ENCODE results near the gene CUL4A.

Gene CUL4A

GRCh38 chr13:113210833-113211232 is 1.4 kb downstream of the CUL4A start:
- no peaks in the 10 kb centered on the region for H3K27me3 Mint-ChIP-seq (ENCODE audit: low read depth)

GRCh38 chr13:113211774-113212173 is 2.4 kb downstream of the CUL4A start:
- Mint-ChIP-seq H3K4me3 (peak overlapping the region; percentile 79 to 91 (median 88)), H3K4me1 (peaks cover 29% of the 10 kb centered on the region), H3K27me3 (ENCODE audit: low read depth) (no peaks in the 10 kb centered on the region), H3K27ac (peak overlapping the region; percentile 19 to 27 (median 21)), H3K36me3 (ENCODE audit: low read depth) (peaks cover 12% of the 10 kb centered on the region), H3K9me3 (no peaks in the 10 kb centered on the region)
- no peak for TF ChIP-seq CTCF (IDR thresholded peaks at IDR 0.05; ENCODE audit: unreplicated experiment in 3 of 3)

More at GRCh38 chr13:113210833-113211232, 1.4 kb downstream of the CUL4A start:
- H3K4me1 Mint-ChIP-seq, result peaks cover 35% of the 10 kb centered on the region
- H3K36me3 Mint-ChIP-seq (ENCODE audit: low read depth), result peaks cover 16% of the 10 kb centered on the region
- H3K9me3 Mint-ChIP-seq, result no peaks in the 10 kb centered on the region
- H3K27ac Mint-ChIP-seq, result peak overlapping the region; percentile 49 to 81 (median 70)
- H3K4me3 Mint-ChIP-seq, result peak overlapping the region; percentile 79 to 91 (median 88)
- no peak for TF ChIP-seq CTCF (IDR thresholded peaks at IDR 0.05; ENCODE audit: unreplicated experiment in 3 of 3)

- no peaks in the 10 kb centered on the region for H3K9me3 Mint-ChIP-seq
- H3K27ac Mint-ChIP-seq, result no peak overlapping the region
- H3K4me3 Mint-ChIP-seq, result no peak overlapping the region
- no peak for TF ChIP-seq CTCF (IDR thresholded peaks at IDR 0.05; ENCODE audit: unreplicated experiment in 3 of 3)
- H3K4me1 Mint-ChIP-seq, result peaks cover 8% of the 10 kb centered on the region
- H3K36me3 Mint-ChIP-seq (ENCODE audit: low read depth), result peaks cover 12% of the 10 kb centered on the region
- H3K27me3 Mint-ChIP-seq (ENCODE audit: low read depth), result no peaks in the 10 kb centered on the region
Observed at GRCh38 chr13:113216254-113217048, 7.0 kb downstream of the CUL4A start.

- Mint-ChIP-seq H3K4me3 (no peak overlapping the region), H3K4me1 (no peaks in the 10 kb centered on the region), H3K27ac (no peak overlapping the region), H3K27me3 (ENCODE audit: low read depth) (no peaks in the 10 kb centered on the region), H3K9me3 (no peaks in the 10 kb centered on the region), H3K36me3 (ENCODE audit: low read depth) (peaks cover 20% of the 10 kb centered on the region)
- TF ChIP-seq CTCF (IDR thresholded peaks at IDR 0.05; ENCODE audit: unreplicated experiment in 3 of 3), result no peak
Observed at GRCh38 chr13:113218586-113218985, 9.2 kb downstream of the CUL4A start.

GRCh38 chr13:113219256-113219940 is 10.0 kb downstream of the CUL4A start:
- no peaks in the 10 kb centered on the region for H3K4me1 Mint-ChIP-seq
- no peak overlapping the region for H3K4me3 Mint-ChIP-seq
- H3K9me3 Mint-ChIP-seq, result no peaks in the 10 kb centered on the region
- no peak for TF ChIP-seq CTCF (IDR thresholded peaks at IDR 0.05; ENCODE audit: unreplicated experiment in 3 of 3)
- H3K27me3 Mint-ChIP-seq (ENCODE audit: low read depth), result no peaks in the 10 kb centered on the region
- H3K36me3 Mint-ChIP-seq (ENCODE audit: low read depth), result peaks cover 23% of the 10 kb centered on the region
- H3K27ac Mint-ChIP-seq, result no peak overlapping the region

Data from nephron (organoid).